D721Med (cell line): ENCODE measurements around the gene DRAM1.

ENCODE experiments used
- DNase-seq: peaks from one replicate; pipeline ENCODE4 v3.0.0; 2011; ENCODE audit warnings: low spot score; ENCODE audit not compliant: insufficient read length
- FAIRE-seq: peaks from 2 replicates; lab custom pipeline; 2011; peaks lifted over from hg19 to GRCh38; lab: Jason Lieb, UNC
- TF ChIP-seq, protein P1 (sequence below): IDR thresholded peaks from 2 replicates; pipeline ENCODE4 v1.5.1; 2012; ENCODE audit warnings: mild to moderate bottlenecking, control low read depth; ENCODE audit not compliant: insufficient read depth; ENCODE audit errors: missing control alignments

The DRAM1 gene

DNA sequence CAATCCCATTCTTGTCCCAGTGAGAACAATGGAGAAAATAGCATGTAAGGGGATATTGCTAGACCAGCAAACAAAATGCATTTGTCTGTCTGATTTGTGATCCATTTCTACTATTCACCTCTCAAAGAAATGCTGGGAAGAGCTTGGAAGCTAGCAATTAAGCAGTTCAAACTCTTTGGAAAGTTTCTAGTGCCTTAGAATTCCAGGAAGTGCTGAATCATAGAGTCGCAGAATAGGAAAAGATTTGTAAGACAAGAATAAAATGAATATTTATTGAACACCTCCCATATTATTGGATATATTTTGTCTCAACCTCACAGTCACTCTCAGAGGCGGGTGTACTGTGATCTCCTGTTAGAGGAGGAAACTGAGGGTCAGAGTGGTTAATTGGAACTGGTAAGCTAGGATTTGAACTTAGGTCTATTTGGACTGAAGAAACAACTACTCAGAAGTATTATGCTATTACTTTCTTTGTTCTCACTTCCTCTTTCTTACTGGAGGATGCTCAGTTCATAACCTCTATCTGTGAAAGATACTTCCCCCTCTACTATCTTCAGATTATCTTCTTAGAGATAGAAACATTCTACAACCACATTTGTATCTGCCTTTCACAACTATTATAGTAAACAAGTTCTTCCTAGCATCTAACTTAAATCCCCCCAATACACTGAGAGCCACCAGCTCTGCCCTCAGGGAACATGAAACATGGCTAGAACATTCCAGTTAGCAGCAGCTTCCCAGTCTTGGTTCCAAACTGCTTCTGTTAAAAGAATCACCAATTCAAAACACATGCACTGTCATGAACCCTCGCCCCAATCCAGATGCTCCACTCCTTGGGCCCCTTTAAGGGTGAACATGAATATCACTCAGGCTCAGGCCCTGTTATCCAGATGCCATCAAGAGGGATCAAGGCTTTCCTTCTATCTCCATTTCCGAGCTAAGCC, 64.2 kb downstream of the DRAM1 start:
- no peak for DNase-seq
- TF ChIP-seq, protein P1, sequence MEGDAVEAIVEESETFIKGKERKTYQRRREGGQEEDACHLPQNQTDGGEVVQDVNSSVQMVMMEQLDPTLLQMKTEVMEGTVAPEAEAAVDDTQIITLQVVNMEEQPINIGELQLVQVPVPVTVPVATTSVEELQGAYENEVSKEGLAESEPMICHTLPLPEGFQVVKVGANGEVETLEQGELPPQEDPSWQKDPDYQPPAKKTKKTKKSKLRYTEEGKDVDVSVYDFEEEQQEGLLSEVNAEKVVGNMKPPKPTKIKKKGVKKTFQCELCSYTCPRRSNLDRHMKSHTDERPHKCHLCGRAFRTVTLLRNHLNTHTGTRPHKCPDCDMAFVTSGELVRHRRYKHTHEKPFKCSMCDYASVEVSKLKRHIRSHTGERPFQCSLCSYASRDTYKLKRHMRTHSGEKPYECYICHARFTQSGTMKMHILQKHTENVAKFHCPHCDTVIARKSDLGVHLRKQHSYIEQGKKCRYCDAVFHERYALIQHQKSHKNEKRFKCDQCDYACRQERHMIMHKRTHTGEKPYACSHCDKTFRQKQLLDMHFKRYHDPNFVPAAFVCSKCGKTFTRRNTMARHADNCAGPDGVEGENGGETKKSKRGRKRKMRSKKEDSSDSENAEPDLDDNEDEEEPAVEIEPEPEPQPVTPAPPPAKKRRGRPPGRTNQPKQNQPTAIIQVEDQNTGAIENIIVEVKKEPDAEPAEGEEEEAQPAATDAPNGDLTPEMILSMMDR = no peak
- no peak for FAIRE-seq

DNA sequence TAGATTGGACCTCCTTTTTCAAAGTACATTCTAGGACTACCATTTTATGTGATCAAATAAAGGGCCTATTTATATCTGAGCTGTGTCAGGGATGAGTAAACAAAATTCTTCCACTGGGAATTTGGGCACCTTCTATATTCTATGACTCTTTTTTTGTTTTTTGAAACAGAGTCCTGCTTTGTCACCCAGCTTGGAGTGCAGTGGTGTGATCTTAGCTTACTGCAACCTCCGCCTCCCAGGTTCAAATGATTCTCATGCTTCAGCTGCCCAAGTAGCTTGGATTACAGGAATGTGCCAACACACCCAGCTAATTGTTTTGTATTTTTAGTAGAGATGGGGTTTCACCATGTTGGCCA, 64.8 kb downstream of the DRAM1 start:
- no peak for DNase-seq
- FAIRE-seq = no peak
- TF ChIP-seq, protein P1 = no peak

DNA sequence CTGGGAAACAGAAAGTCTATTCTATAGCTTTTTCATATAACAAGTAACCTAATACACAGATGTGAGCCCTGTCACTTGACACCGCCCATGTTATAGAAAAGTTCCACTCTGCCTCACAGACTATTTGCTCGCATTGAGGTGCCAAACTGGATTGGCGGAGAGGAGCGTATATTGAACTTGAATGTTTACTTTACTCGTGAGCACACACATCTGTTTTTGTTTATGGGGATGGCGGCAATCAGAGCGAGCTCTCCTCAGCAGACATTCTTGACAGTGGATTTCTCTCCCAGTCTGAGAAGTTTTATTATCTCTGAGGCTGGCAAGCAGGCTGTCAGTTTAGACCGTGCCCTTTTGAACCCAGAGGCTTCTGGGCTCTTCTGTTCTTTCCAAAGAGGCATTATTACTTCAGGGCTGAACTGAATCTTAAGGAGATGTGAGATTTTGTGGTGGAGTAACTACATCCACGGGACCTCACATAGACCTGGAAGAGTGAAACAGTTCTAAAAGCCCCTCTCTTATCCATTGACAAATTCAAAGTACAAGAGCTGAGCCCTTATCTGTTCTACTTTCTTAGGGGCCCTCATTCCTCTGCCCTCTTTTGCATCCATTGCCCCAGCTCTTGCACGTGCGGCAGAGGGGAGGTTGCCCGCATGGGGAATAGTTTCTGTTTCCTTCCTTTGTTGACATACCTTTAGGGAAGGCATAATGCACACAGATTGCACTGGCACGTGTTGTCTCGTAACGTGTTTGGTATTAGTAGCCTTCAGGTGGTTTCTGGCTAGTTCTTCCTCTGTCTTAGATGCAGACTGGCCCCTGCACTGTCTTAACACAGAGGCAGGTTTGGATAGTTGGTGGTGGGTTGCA, 68.2 kb downstream of the DRAM1 start:
- TF ChIP-seq, protein P1 = no peak
- DNase-seq (no peak), FAIRE-seq (no peak)

DNA sequence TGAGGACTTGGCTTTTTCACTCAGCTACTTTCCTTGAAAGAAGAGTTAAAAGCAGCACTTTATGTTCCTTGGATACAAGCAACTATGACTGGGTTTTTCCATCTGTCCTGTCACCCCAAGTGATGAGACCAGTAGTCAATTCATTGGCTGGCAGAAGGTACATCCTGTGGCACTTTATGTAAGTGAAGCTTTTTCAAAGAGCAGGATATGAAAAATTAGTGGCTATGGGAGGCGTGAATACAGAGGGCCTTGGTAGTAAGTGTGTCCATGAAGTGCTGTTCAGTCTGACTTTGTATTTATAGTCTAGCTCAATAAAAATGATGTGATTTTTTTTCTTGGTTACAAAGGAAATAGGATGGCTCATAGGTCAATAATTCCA, 68.8 kb downstream of the DRAM1 start:
- FAIRE-seq (no peak), DNase-seq (no peak)
- TF ChIP-seq, protein P1 = no peak

DNA sequence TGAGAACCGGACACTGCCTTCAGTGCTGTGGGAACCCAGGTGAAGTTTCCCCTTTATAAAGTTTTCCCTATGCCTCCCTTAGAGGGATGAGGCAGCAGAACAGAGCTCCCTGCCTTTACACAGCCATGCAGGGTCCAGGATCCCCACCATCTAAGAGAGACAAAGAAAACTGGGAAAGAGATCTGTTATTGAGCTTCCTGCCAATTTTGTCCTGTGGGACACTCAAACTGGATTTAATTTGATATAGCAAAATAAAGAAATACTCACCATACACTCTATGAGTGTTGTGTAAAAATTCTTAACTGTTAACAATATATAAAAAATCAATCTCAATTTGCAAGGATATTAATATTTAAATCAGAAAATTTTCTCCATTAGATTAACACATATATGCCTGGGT, 69.9 kb downstream of the DRAM1 start:
- TF ChIP-seq, protein P1 = no peak
- no peak for FAIRE-seq

DNA sequence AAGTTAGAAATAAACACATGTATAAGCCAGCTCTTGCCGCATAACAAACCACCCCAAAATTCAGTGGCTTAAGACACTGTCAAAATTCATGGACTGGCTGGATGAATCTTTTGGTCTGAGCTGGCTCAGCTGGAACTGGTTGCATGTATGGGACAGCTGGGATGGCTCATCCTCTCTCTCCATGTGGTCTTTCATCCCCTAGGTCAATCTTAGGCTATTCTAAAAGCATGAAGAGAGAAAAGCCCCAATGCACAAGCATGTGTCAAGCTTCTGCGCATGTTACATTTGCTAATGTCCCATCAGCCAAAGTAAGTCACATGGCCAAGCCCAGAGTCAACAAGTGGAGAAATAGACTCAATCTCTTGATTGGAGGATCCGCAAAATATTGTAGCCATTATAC, 71.0 kb downstream of the DRAM1 start:
- FAIRE-seq (no peak), DNase-seq (no peak)
- TF ChIP-seq, protein P1 = no peak

More for the DNA sequence above, 69.9 kb downstream of the DRAM1 start:
- no peak for DNase-seq
